GM19455 (cell line): ENCODE data around the gene KIF21B.
A peak's percentile ranks its signal among the peaks of the same experiment; 100 is the strongest.

Experiments used
- ATAC-seq: cut with Tn5 transposase; IDR thresholded peaks from one replicate; pipeline ENCODE4 v1.9.1; 2021; ENCODE audit not compliant: unreplicated experiment

The KIF21B gene

DNA sequence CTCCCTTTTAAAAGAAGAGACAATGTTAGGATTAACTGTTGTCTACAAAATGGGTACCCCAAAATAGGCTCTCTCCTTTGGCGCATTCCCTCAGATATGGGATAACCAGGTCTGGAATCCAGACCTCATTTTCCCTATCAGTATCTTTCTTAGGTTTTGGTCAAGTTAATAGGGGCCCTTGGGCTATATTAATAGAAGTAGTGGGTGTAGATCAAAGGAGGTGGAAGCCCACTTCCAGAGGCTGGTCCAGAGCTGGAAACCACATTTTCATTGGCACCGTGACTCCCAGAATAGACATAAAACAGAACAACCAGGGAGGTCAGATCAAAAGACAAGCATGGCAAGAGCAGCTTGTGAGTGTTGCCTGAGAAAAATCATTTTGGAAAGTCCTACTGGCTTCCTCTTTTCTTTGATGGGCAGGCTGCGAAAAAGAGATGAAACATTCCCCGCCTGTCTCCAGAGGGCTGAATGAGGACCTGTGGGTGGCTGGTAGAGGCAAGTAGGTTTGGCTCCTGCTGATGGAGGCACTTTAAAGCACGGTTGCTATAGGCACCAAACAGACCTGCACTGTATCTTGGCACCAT, 25.8 kb upstream of the KIF21B start:
- no peak for ATAC-seq

GRCh38 chr1:201048521-201048920, 25.0 kb upstream of the KIF21B start:
- no peak for ATAC-seq

DNA sequence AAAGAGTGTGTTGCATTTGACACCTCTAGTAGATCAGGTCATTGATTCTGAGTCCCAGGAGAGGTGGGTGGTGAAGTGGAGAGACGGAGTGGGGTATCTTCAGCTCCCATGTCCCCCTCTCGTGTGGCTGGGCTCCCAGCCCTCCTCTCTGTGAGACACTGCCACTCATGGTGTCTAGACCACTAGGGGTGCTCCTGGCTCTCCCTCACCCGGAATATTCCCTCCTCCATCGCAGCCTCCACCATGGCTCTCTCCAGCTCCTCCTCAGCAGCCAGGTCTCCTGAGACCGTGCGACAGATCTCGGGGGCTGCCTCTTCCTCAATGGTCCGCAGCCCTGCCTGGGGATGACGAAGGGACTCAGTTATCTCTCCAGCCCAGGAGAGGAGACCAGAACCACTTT, 20.6 kb upstream of the KIF21B start:
- no peak for ATAC-seq

GRCh38 chr1:201042779-201043461, 19.4 kb upstream of the KIF21B start:
- no peak for ATAC-seq

GRCh38 chr1:201041011-201041410, 17.5 kb upstream of the KIF21B start:
- ATAC-seq, result no peak

DNA sequence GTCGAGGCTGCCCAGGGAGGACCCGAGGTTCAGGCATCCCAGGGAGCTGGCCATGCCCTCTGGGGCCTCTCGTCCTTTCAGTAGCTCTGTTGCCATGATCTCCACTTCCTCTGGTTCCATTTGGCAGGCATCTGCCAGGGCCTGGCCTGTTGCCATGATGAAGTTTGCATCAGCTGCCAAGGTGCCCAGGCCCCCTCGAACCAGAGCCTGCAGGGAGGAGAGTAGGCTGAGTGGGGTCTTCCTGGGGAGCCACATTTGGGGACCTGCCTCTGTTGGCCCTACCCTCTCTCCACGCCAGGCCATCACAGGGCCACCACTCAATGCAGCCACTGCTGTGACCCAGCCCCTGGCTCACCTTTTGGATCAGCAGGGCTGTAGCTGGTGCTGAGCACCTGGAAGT, 16.4 kb upstream of the KIF21B start:
- ATAC-seq, result no peak

DNA sequence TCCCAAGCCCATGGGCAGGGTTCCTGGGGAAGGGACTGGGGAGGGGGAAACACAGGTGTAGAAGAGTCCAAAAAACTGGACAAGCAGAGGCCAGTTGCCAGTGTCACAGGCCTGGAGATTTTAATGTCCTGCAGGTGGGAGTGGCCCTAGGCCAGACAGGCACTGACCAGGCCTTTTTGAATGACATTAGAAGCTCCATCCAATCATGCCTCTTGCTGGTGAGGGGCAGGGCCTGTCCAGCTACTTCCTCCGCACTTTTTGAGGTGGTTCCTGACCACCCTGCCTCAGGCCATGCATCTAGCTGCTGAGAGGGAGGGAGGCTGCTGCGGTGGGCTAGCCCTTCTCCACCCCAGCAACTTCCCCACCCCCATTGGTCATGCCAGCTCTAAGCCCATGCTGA, 15.9 kb upstream of the KIF21B start:
- no peak for ATAC-seq

- no peak for ATAC-seq
These were observed 14.8 kb upstream of the KIF21B start for GRCh38 chr1:201038186-201038876.

DNA sequence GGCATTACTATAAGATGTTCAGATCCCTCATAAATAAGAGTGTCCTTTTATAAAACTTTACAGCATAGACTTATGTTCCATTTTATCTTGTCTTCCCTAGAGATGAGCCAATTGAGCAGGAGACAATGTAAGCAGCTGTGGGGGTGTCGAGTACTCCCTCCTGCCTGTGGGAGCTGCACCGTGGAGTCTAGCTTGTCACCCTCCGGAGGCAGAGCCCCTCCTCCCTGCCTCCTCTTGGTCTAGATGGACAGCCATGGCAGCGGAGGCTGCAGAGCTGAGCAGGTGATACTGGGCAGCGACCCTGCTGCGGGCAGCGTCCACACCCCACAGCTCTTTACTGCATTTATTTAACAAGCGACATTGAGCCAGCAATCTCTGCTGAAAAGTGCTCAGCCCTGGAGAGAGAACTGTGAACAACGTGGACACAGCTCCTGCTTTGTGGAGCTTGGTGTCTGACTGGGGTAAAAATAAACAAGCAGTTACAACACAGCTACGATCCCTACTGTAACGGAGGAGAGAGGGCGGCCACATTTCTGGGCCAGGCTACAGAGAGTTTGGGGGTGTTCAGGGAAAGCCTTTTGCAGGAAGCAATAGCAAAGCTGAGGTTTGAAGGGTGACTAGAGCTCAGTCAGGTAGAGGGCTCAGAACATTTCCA, 12.8 kb upstream of the KIF21B start:
- ATAC-seq, result no peak

DNA sequence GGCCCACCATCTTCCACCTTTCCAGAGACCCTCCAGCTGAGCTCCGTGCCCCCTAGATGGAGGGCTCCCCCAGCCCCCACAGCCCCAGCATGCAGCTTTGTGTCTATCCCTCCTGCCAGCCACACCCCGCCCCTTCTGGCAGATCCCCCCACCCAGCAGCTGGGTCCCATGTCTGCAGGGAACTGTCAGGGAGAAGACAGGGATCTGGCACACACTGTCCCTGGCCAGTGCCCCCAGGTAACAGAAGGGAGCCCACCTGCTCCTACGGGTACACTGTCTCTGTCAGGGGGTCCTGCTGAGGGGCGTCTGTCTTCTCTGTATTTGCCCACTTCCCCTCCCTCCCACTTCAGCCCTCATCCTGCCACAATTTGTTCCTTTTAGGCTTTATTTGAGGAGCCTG, 11.2 kb upstream of the KIF21B start:
- no peak for ATAC-seq

GRCh38 chr1:201032408-201032807, 8.9 kb upstream of the KIF21B start:
- no peak for ATAC-seq

DNA sequence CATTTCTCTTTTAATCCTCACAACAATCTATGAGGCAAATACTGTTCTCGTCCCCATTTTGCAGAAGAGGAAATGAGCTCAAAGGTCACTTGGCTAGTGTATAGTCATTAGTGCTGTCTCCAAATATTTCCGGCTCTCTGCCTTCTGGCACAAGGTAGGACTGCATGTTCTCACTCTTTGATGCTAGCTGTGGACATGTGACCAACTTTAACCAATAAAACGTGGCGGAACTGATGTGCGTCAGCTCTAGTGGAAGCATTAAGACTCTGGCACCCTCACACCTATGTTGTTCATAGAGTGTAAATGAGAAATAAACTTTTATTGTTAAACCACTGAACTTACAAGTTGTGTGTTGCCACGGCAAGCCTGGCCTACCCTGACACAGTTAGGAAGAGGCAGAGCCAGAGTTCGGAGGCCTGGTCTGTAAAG, 5.0 kb upstream of the KIF21B start:
- no peak for ATAC-seq

DNA sequence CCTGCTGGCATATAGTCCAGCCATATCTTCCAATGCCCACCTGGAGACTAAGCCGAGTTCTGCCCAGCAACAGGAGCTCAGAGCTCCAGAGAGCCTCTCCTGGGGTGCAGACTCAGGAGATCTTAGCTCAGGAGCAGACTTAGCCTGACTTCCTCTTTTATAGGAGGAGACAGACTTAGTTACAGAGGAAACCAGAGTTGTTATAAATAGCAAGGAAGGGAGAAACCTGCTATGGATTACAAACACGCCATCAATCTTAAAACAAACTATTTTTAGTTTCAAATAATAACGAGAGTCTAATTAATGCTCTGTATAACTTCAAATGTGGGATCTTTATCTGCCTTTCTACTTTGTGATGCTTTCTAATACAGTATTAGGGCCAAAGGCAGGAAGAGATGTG, 3.3 kb upstream of the KIF21B start:
- ATAC-seq, result no peak

DNA sequence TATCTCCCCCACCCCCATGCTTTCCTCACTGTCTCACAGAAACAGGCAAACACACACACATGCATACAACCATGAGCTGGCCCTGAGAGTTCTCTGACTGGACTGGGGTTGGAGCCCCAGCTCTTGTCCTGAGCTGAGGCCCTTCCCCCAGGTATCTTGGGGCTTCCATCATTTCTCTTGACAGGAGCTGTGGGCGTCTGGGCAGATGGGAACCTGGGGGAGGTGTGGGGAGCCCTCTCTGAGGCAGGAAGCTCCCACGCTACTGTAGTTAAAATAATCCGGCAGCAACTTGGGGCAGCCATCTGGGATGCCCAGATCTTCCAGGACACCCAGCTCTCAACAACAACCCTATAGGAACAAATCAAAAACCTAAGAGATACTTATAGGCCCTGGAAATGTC, 2.7 kb upstream of the KIF21B start:
- ATAC-seq, result no peak

DNA sequence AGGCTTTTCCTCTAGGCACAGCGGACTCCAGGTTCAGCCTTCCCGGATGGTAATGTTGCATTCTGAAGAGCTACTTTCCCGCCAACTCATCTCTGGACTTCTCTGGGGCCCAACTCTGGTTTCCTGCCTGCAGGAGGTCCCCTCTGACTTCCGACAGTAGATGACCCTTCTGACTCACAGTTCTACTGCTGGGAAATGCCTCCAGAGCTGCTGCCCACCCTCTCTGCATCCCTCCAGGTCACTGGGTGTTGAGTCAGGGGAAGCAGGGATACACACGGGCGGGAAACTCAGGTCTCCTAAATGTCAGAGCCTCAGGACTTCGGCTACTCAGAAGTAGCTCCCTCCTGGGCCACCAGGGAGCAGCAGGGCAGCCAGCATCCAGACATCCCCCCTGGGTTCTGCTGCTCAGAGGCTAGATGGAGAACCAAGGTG, 2.1 kb upstream of the KIF21B start:
- no peak for ATAC-seq

DNA sequence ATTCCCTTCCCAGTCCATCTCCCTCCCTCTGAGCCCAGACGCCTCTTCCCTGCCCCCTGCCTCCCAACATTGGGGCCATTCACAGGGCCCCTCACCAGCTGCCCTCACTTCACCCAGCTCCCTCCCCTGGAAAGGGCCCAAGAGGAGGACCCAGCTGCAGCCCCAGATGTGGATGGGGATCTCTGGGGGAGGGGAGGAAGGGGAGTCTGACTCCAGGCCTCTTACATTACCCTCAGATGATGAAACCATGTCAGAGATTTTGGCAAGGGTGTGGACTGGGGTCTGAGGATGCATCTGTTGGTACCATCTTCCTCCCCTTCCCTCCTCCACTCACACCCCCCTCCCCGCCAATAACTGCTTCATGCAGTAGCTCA, 1.1 kb upstream of the KIF21B start:
- no peak for ATAC-seq

DNA sequence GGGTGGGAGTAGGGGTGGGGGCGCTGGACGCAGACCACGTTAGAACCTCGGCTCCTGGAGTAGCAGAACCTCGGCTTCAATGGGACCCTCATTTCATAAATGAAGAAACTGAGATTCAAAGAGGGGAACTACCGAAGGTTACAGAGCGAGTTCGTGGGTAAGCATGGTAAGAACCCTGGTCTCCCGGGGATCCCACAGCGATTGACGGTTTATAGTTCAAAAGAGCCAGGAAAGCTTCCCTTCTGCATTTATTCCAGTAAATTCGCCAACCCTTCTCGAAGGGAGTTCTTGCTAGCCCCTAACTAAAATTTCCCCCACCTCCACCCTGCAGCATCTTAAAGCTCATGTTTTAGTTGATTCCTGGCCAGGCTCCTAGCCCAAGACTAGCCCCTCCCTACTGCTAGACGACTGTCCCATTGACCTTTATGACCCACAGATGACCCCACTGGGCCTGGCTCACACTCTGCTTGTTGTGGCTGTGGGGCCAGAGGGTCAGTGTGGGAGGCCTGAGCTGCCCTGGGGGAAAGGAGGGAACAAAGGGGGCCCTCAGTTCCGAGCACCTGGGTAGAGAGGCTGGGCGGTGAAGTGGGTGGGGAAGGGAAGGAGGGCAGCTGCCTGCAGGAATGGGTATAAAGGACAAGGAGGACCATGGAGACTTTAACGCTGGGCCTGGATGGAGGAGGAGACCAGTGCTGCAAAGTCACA, 558 bp upstream of the KIF21B start:
- ATAC-seq, result no peak

- peak; percentile 0 for ATAC-seq
These were observed 546 bp downstream of the KIF21B start for GRCh38 chr1:201022820-201023516.

DNA sequence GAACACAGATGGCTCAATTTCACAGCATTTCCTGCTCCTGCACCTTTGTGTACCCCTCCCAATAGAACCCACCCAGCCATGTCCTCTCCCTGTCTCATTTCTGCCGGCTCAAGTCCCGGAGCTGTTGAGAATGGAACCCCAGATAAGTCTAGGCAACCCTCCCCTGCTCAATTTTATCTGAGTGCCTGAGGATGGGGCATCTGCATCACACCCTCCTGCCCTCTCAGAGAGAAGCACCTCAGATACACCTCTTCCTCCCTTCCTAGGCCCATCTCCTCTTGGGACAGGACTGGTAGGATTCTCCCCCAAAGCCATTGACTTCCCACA, 1.1 kb downstream of the KIF21B start:
- no peak for ATAC-seq

GRCh38 chr1:201021630-201022492, 1.7 kb downstream of the KIF21B start:
- no peak for ATAC-seq
